CD4-positive, alpha-beta T cell (primary cell): ENCODE results near the gene ZNF500. TPM values are rescaled to one million over a fixed set of nuclear protein-coding genes. Genes with fewer than 3 reads are reported as not detected.

Experiments
- ATAC-seq: fragments of 200-7000 bp; cut with Tn5 transposase; one replicate; pipeline ENCODE4 v1.10.0; 2022; ENCODE audit warnings: mild to moderate bottlenecking; ENCODE audit not compliant: poor library complexity
- CTCF ChIA-PET: fragments of 350-600 bp; sonication (Branson Sonifier 250); formaldehyde crosslinking; loops from one replicate; lab custom pipeline; 2021; ENCODE audit warnings: antibody characterized with exemption, inconsistent platforms; lab: Charles Lee
- POLR2A ChIA-PET: fragments of 350-600 bp; sonication (Branson Sonifier 250); formaldehyde crosslinking; loops from one replicate; lab custom pipeline; 2021; ENCODE audit warnings: antibody characterized with exemption, inconsistent platforms; lab: Charles Lee
- DNase-seq, 14 experiments: peaks; one replicate each; pipeline ENCODE4 v3.0.0-alpha.2; 2013 to 2020; ENCODE audit warnings: mixed read lengths in 2 of 14
- H3K27ac ChIP-seq, 2 donors: one replicate each; pipeline versions ENCODE4 v1.5.1 to v1.7.0; 2013; ENCODE audit warnings: low read length in 2 of 2, low read depth in 1 of 2, mild to moderate bottlenecking in 1 of 2
- H3K27me3 ChIP-seq, 2 experiments: 1 replicate in 1 of 2; 2 replicates in 1 of 2; pipeline versions ENCODE4 v1.6.1 to v1.7.0; 2013; ENCODE audit warnings: low read length in 2 of 2, control low read depth in 1 of 2, mild to moderate bottlenecking in 1 of 2, moderate library complexity in 1 of 2; ENCODE audit not compliant: insufficient read depth in 2 of 2, control insufficient read depth in 1 of 2
- H3K36me3 ChIP-seq: one replicate; pipeline ENCODE4 v1.6.1; 2013; ENCODE audit warnings: low read length, control low read depth; ENCODE audit not compliant: insufficient read depth
- H3K4me1 ChIP-seq: one replicate; pipeline ENCODE4 v1.6.1; 2013; ENCODE audit warnings: low read length, control low read depth; ENCODE audit not compliant: insufficient read depth
- H3K4me3 ChIP-seq: one replicate; pipeline ENCODE4 v1.5.1; 2013; ENCODE audit warnings: mild to moderate bottlenecking, low read length, moderate library complexity
- H3K9me3 ChIP-seq, 2 experiments: 1 replicate in 1 of 2; 2 replicates in 1 of 2; pipeline versions ENCODE4 v1.6.1 to v1.7.0; 2013; ENCODE audit warnings: low read length in 2 of 2, mild to moderate bottlenecking in 2 of 2, control low read depth in 1 of 2, moderate library complexity in 1 of 2; ENCODE audit not compliant: control insufficient read depth in 1 of 2, insufficient read depth in 1 of 2
- H3K27ac Mint-ChIP-seq: one replicate; pipeline ENCODE4 v1.8.0; 2020; ENCODE audit warnings: mixed read lengths
- H3K27me3 Mint-ChIP-seq: one replicate; pipeline ENCODE4 v1.8.0; 2021; ENCODE audit warnings: mixed read lengths
- H3K36me3 Mint-ChIP-seq: one replicate; pipeline ENCODE4 v1.8.0; 2021; ENCODE audit warnings: low read depth, mixed read lengths
- H3K4me1 Mint-ChIP-seq: one replicate; pipeline ENCODE4 v1.8.0; 2021; ENCODE audit warnings: low read depth, mixed read lengths
- H3K4me3 Mint-ChIP-seq: one replicate; pipeline ENCODE4 v1.8.0; 2020; ENCODE audit warnings: mild to moderate bottlenecking, mixed read lengths
- H3K9me3 Mint-ChIP-seq: one replicate; pipeline ENCODE4 v1.8.0; 2020; ENCODE audit warnings: mixed read lengths
- CTCF ChIP-seq: fragments of 200-600 bp; IDR thresholded peaks from one replicate; pipeline ENCODE4 v1.8.0; 2022; ENCODE audit warnings: antibody characterized with exemption, mild to moderate bottlenecking
- intact Hi-C, 2 experiments: fragments of 100-400 bp; cut with DNase I in 1 of 2; cut with micrococcal nuclease in 1 of 2; formaldehyde crosslinking; loops; one replicate each; pipeline versions ENCODE4 v1.15.1 to v1.9.0; 2023 to 2025; cut with DNase I, micrococcal nuclease
- total RNA-seq, 174 experiments: library from RNA in 2 of 174; stranded (reverse) in 2 of 174; gene quantifications; one replicate each; pipeline ENCODE4 v1.2.3 and lab custom pipeline; 2021 to 2026

The ZNF500 gene
- total RNA-seq, 2 experiments from 2014 or later = 11.8 to 12.4 TPM

- Histone ChIP-seq H3K27me3 (no peaks in the 10 kb centered on the region), H3K9me3 (no peaks in the 10 kb centered on the region), H3K36me3 (peaks cover 6% of the 10 kb centered on the region), H3K27ac (peak overlapping the region in 1 of 2 donors; percentile 52), H3K4me3 (peak overlapping the region; percentile 80), H3K4me1 (peaks cover 41% of the 10 kb centered on the region)
- H3K27ac Mint-ChIP-seq = peak overlapping the region; percentile 90
- DNase-seq = peak; percentile 62 to 96 (median 80)
- TF ChIP-seq CTCF = no peak
- H3K4me3 Mint-ChIP-seq = peak overlapping the region; percentile 96
- intact Hi-C loops = loop anchor here (1.0 to 5.0 kb wide), 4 partner anchors 34 to 329 kb away; partner anchors contain the start of genes ROGDI (in 2 of the 2), EEF2KMT (in 1 of the 2), GLYR1 (in 1 of the 2) and NUDT16L1 (in 1 of the 2)
- H3K9me3 Mint-ChIP-seq = no peaks in the 10 kb centered on the region
- no peaks in the 10 kb centered on the region for H3K27me3 Mint-ChIP-seq
- ATAC-seq = peak; percentile 57
- POLR2A ChIA-PET = interaction anchor here (0.8 to 3.5 kb wide), 13 partner anchors 10 to 515 kb away, joined by 3 to 61 read pairs (median 4); partner anchors contain the start of genes ANKS3, CDIP1, DNAAF8 and NUDT16L1
- peaks cover 28% of the 10 kb centered on the region for H3K36me3 Mint-ChIP-seq
- peaks cover 32% of the 10 kb centered on the region for H3K4me1 Mint-ChIP-seq
- CTCF ChIA-PET = interaction anchor here (1.9 kb wide), 1 partner anchor 34 kb away, joined by 5 read pairs; the partner anchor contains the start of gene ROGDI
These were observed 1.8 kb upstream of the ZNF500 start for GRCh38 chr16:4768549-4769305.

DNA sequence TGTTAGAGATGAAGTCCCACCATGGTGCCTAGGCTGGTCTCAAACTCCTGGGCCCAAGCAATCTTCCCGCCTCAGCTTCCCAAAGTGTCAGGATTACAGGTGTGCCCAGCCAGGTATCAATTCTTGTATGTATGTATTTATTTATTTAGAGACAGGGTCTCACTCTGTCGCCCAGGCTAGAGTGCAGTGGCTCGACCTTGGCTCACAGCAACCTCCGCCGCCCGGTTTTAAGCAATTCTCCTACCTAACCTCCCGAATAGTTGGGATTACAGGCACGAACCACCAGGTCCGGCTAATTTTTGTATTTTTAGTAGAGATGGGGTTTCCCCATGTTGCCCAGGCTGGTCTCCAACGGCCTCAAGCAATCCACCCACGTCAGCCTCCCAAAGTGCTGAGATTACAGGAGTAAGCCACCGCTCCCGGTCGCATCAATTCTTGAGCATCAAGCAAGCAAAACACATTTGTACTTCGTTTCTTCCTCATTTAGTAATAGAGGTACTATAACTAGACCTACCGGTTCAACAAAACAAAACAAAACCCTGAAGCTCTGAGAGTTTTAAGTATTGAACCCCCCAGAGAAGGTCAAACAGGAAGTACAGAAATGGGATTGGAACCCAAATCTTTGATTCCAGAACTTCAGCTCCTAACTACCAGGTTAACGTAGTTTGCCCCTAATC is 1.0 kb upstream of the ZNF500 start:
- ATAC-seq (no peak), DNase-seq (peak in 2 of 14 experiments; percentile 51 to 54)
- H3K4me1 Mint-ChIP-seq = peaks cover 32% of the 10 kb centered on the region
- Histone ChIP-seq H3K9me3 (no peaks in the 10 kb centered on the region), H3K36me3 (peaks cover 12% of the 10 kb centered on the region), H3K27ac (peak overlapping the region in 1 of 2 donors; percentile 52), H3K27me3 (no peaks in the 10 kb centered on the region), H3K4me3 (peak overlapping the region; percentile 80), H3K4me1 (peaks cover 41% of the 10 kb centered on the region)
- peaks cover 33% of the 10 kb centered on the region for H3K36me3 Mint-ChIP-seq
- POLR2A ChIA-PET = interaction anchor here (0.8 to 3.5 kb wide), 13 partner anchors 9 to 514 kb away, joined by 3 to 61 read pairs (median 4); partner anchors contain the start of genes ANKS3, CDIP1, DNAAF8 and NUDT16L1
- peak overlapping the region; percentile 96 for H3K4me3 Mint-ChIP-seq
- peak overlapping the region; percentile 90 for H3K27ac Mint-ChIP-seq
- intact Hi-C loops = loop anchor here (1.0 to 5.0 kb wide), 8 partner anchors 33 to 497 kb away; partner anchors contain the start of genes ANKS3 (in 2 of the 2), DNAAF8 (in 2 of the 2), ROGDI (in 2 of the 2) and EEF2KMT (in 1 of the 2)
- TF ChIP-seq CTCF = no peak
- no peaks in the 10 kb centered on the region for H3K27me3 Mint-ChIP-seq
- H3K9me3 Mint-ChIP-seq = no peaks in the 10 kb centered on the region
- CTCF ChIA-PET = interaction anchor here (1.9 kb wide), 1 partner anchor 35 kb away, joined by 5 read pairs; the partner anchor contains the start of gene ROGDI
